ENCODE measurements around the gene POMP. TPM values are rescaled to one million over a fixed set of nuclear protein-coding genes. Genes with fewer than 3 reads are reported as not detected.

The POMP gene
- total RNA-seq, 1 experiment from 2014 or later = 203 TPM

DNA sequence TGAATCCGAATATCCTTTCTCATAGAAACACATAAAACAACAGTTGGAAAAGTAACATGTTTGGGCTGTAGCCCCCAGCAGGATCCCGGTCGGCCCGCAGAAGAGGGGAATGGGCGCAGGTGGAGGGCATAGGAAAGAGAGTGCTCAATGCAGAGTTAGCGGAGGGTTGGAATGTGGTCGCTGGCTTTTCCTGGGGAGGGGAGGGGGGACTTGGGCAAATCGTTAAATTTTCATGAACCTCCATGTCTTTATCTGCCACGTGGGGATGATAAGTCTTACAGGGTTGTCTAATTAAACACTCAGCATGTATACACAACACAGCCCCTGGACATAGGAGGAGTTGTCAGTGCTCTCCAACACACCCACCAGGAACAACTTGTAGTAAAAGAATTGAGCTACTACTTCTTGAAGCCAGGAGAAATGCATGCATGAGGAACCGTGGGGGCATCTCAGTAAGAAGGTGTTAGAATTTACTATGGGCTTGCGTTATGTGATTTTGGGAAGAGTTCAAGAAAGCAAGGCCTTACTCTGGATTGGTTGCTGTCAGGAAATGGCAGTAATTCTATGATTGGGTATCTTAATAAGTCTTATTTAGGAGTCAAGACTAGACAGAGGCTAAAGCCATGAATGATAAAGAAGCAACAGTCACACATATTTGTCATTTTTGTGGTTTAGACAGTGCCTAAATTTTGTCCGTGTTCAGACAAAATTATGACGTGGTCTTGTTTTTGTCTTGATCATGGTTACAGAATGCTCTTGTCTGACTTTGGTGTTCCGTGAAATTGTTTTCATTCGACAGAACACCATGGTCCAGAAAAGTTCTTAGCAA lies 60.5 kb downstream of the POMP start:
- Histone ChIP-seq H3K27me3 (no peaks in the 10 kb centered on the region), H3K36me3 (no peaks in the 10 kb centered on the region), H3K4me1 (peaks cover 12% of the 10 kb centered on the region), H3K4me3 (peak overlapping the region; percentile 69), H3K9me3 (replicated peaks) (no peaks in the 10 kb centered on the region), H3K27ac (peak overlapping the region; percentile 81)
- peak in 1 of 2 experiments; percentile 10 for DNase-seq

DNA sequence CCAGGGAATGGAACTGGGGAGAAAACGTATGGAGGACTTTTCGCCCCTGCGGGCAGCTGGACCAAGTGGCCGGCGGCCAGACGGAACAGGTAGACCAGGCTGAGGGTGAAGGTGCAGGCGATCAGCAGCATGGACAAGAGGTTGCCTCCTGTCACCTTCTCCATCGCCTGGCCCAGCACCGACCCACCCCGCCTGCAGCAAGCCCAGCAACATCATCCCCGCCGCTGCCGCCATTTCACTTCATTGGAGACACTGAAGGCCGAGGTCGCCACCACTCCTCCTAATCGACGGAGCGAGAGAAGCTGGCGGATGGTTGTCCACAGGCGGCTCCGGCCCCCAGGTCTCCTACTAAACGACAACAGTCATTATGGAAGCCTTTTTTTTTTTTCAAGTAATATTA lies 64.9 kb downstream of the POMP start:
- Histone ChIP-seq H3K4me3 (no peak overlapping the region), H3K27me3 (no peaks in the 10 kb centered on the region), H3K4me1 (peaks cover 8% of the 10 kb centered on the region), H3K36me3 (no peaks in the 10 kb centered on the region), H3K9me3 (replicated peaks) (no peaks in the 10 kb centered on the region), H3K27ac (no peak overlapping the region)
- no peak for DNase-seq

DNA sequence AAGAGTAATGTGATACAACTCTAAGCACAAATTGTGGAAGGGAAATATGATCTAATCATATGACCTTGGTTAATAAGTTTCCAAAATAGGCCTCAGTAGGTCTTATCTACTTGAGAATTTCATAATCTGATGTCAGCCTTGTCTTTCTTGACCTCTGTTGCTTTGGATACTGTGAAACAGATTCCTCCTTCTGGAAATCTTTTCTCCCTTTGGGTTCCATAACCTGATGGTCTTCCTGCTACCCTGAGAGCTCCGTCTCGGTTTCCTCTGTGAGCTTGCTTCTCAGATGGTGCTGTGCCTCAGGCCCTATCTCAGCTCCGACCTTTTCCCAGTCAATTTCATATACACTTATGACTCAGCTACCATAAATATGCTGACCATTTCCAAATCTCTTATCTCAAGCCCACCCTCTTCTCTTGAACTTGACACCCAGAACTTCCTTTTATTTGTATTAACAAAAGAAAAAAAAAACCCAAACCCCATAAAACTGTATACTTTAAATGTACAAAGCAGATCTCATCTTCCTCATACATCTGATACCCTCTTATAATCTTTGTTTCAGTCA lies 66.2 kb downstream of the POMP start:
- H3K9me3 ChIP-seq (replicated peaks) = no peaks in the 10 kb centered on the region
- H3K27ac ChIP-seq = no peak overlapping the region
- H3K4me1 ChIP-seq = peaks cover 12% of the 10 kb centered on the region
- no peak for DNase-seq
- H3K36me3 ChIP-seq = no peaks in the 10 kb centered on the region
- no peak overlapping the region for H3K4me3 ChIP-seq
- no peaks in the 10 kb centered on the region for H3K27me3 ChIP-seq

Other genes with a start within 250 kb of the POMP start
- gene FLT1, start 164.0 kb upstream of the POMP start, total RNA-seq (2014; rRNA removed; shearing (Covaris generic)) = 0.25 and 0.36 TPM in 2 replicates
- gene SLC46A3, start 59.8 kb downstream of the POMP start, total RNA-seq (2014; rRNA removed; shearing (Covaris generic)) = 11.7 and 15.4 TPM in 2 replicates
- gene MTUS2, start 161.2 kb downstream of the POMP start, total RNA-seq (2014; rRNA removed; shearing (Covaris generic)) = 1.7 and 2.4 TPM in 2 replicates